ENCODE measurements around the gene IRF3.

- TF ChIP-seq CTCF (IDR thresholded peaks at IDR 0.05) (no peak), EZH2 (IDR thresholded peaks at IDR 0.05) (no peak)
These were observed 47.7 kb upstream of the IRF3 start for GRCh38 chr19:49713236-49713845.
